H1 (cell line): ENCODE data around the gene TAX1BP1. TPM values are rescaled to one million over a fixed set of nuclear protein-coding genes. Genes with fewer than 3 reads are reported as not detected.

ENCODE experiments used
- CTCF ChIA-PET: fragments of 300-600 bp; sonication (Branson Sonifier 250); formaldehyde crosslinking; loops from one replicate; lab custom pipeline; 2021; ENCODE audit not compliant: partially characterized antibody; lab: Charles Lee
- POLR2A ChIA-PET: fragments of 300-600 bp; sonication (Branson Sonifier 250); formaldehyde crosslinking; loops from one replicate; lab custom pipeline; 2021; ENCODE audit warnings: inconsistent platforms; ENCODE audit not compliant: partially characterized antibody; lab: Charles Lee
- DNase-seq, 2 experiments: peaks; one replicate each; pipeline versions ENCODE4 v3.0.0 to v3.0.0-alpha.2; 2010 to 2022; ENCODE audit warnings: low spot score in 2 of 2, low read depth in 1 of 2, mixed read lengths in 1 of 2
- FAIRE-seq: peaks from 2 replicates; lab custom pipeline; 2011; peaks lifted over from hg19 to GRCh38; lab: Jason Lieb, UNC
- H2AFZ ChIP-seq: 2 replicates; pipeline ENCODE4 v1.8.1; 2012; ENCODE audit warnings: low read length, inconsistent platforms
- H2AK5ac ChIP-seq: 2 replicates; pipeline ENCODE4 v1.6.1; 2013; ENCODE audit warnings: low read depth, low read length
- H2BK120ac ChIP-seq: replicated peaks from 2 replicates; pipeline ENCODE3; 2013; ENCODE audit warnings: low read depth, low read length, inconsistent platforms
- H2BK12ac ChIP-seq: 2 replicates; pipeline ENCODE4 v1.6.1; 2013; ENCODE audit warnings: low read depth, low read length
- H2BK15ac ChIP-seq: 2 replicates; pipeline ENCODE4 v1.6.1; 2013; ENCODE audit warnings: low read length
- H2BK20ac ChIP-seq: 2 replicates; pipeline ENCODE4 v1.6.1; 2013; ENCODE audit warnings: low read length
- H2BK5ac ChIP-seq: 2 replicates; pipeline ENCODE4 v1.6.1; 2013; ENCODE audit warnings: low read depth, low read length
- H3K14ac ChIP-seq: 2 replicates; pipeline ENCODE4 v1.6.1; 2013; ENCODE audit warnings: inconsistent platforms; ENCODE audit not compliant: insufficient read length
- H3K18ac ChIP-seq: 2 replicates; pipeline ENCODE4 v1.6.1; 2013; ENCODE audit warnings: low read length; ENCODE audit errors: extremely low read depth
- H3K23ac ChIP-seq: 2 replicates; pipeline ENCODE4 v1.6.1; 2013; ENCODE audit warnings: inconsistent platforms; ENCODE audit not compliant: insufficient read length
- H3K23me2 ChIP-seq: 2 replicates; pipeline ENCODE4 v1.6.1; 2013; ENCODE audit warnings: low read depth, low read length
- H3K27ac ChIP-seq: 2 replicates; pipeline ENCODE4 v1.6.1; 2011; ENCODE audit warnings: low read depth, low read length, inconsistent platforms
- H3K27me3 ChIP-seq, 4 experiments: replicated peaks in 1 of 4; 1 replicate in 1 of 4; 2 replicates in 3 of 4; pipeline versions ENCODE4 v1.6.1 to v1.8.1; 2011 to 2013; ENCODE audit warnings: low read length in 3 of 4, mild to moderate bottlenecking in 3 of 4, inconsistent platforms in 2 of 4, mixed read lengths in 2 of 4, moderate library complexity in 1 of 4; ENCODE audit not compliant: control insufficient read depth in 3 of 4, insufficient read depth in 3 of 4; ENCODE audit errors: extremely low read depth in 1 of 4
- H3K36me3 ChIP-seq, 4 experiments: 2 replicates each; pipeline versions ENCODE4 v1.6.1 to v1.8.1; 2011 to 2013; ENCODE audit warnings: mild to moderate bottlenecking in 4 of 4, low read length in 3 of 4, moderate library complexity in 2 of 4, control low read depth in 1 of 4, inconsistent platforms in 1 of 4; ENCODE audit not compliant: insufficient read depth in 4 of 4, control insufficient read depth in 2 of 4
- H3K4ac ChIP-seq: replicated peaks from 2 replicates; pipeline ENCODE3; 2013; ENCODE audit warnings: low read length, low read depth, mixed read lengths, inconsistent platforms; ENCODE audit not compliant: insufficient read length
- H3K4me1 ChIP-seq, 4 experiments: replicated peaks in 1 of 4; 1 replicate in 1 of 4; 2 replicates in 3 of 4; pipeline versions ENCODE4 v1.6.1 to v1.8.1; 2011 to 2013; ENCODE audit warnings: low read length in 3 of 4, inconsistent platforms in 2 of 4, mixed read lengths in 1 of 4; ENCODE audit not compliant: insufficient read depth in 4 of 4, control insufficient read depth in 3 of 4
- H3K4me2 ChIP-seq, 2 experiments: 2 replicates each; pipeline versions ENCODE4 v1.6.1 to v1.8.1; 2011 to 2013; ENCODE audit warnings: low read depth in 2 of 2, low read length in 2 of 2, control low read depth in 1 of 2, inconsistent platforms in 1 of 2, mild to moderate bottlenecking in 1 of 2; ENCODE audit not compliant: insufficient read depth in 1 of 2
- H3K4me3 ChIP-seq, 4 experiments: fragments of 200-600, 300-600 bp in 1 of 4; sonication (generic), shearing (Covaris generic), sonication (Bioruptor Twin) in 1 of 4; 2 replicates each; pipeline versions ENCODE4 v1.5.1 to v1.8.1; 2011 to 2016; ENCODE audit warnings: low read length in 4 of 4, low read depth in 3 of 4, control low read depth in 2 of 4, inconsistent platforms in 2 of 4, mild to moderate bottlenecking in 2 of 4, mixed read lengths in 1 of 4, moderate library complexity in 1 of 4; ENCODE audit not compliant: insufficient read depth in 2 of 4; ENCODE audit errors: extremely low read depth in 1 of 4
- H3K56ac ChIP-seq: replicated peaks from 2 replicates; pipeline ENCODE3; 2013; ENCODE audit warnings: low read depth, mild to moderate bottlenecking, mixed read lengths, low read length, inconsistent platforms; ENCODE audit not compliant: insufficient read length
- H3K79me1 ChIP-seq: 2 replicates; pipeline ENCODE4 v1.6.1; 2013; ENCODE audit warnings: low read depth, low read length, control low read depth
- H3K79me2 ChIP-seq, 2 experiments: 2 replicates each; pipeline versions ENCODE4 v1.6.1 to v1.8.1; 2012 to 2013; ENCODE audit warnings: low read length in 2 of 2, mild to moderate bottlenecking in 2 of 2, inconsistent platforms in 1 of 2; ENCODE audit not compliant: insufficient read depth in 2 of 2, control insufficient read depth in 1 of 2
- H3K9ac ChIP-seq, 4 experiments: replicated peaks in 1 of 4; 1 replicate in 1 of 4; 2 replicates in 3 of 4; pipeline versions ENCODE4 v1.6.1 to v1.8.1; 2011 to 2013; ENCODE audit warnings: low read depth in 3 of 4, low read length in 3 of 4, control low read depth in 2 of 4, mild to moderate bottlenecking in 2 of 4, moderate library complexity in 2 of 4, inconsistent platforms in 1 of 4; ENCODE audit errors: extremely low read depth in 1 of 4
- H3K9me3 ChIP-seq, 2 experiments: 2 replicates each; pipeline versions ENCODE4 v1.6.1 to v1.8.1; 2012 to 2013; ENCODE audit warnings: mild to moderate bottlenecking in 2 of 2, moderate library complexity in 2 of 2, control low read depth in 1 of 2, inconsistent platforms in 1 of 2, low read depth in 1 of 2, low read length in 1 of 2, mixed read lengths in 1 of 2; ENCODE audit not compliant: insufficient read depth in 2 of 2
- H4K20me1 ChIP-seq, 2 experiments: replicated peaks in 1 of 2; 2 replicates each; pipeline versions ENCODE3 to v1.8.1; 2011 to 2013; ENCODE audit warnings: inconsistent platforms in 2 of 2, low read length in 2 of 2, mild to moderate bottlenecking in 1 of 2; ENCODE audit not compliant: insufficient read depth in 2 of 2, control insufficient read depth in 1 of 2
- H4K5ac ChIP-seq: 2 replicates; pipeline ENCODE4 v1.6.1; 2013; ENCODE audit warnings: low read length, low read depth, mixed read lengths, inconsistent platforms; ENCODE audit not compliant: insufficient read length
- H4K8ac ChIP-seq: 2 replicates; pipeline ENCODE4 v1.8.0; 2013; ENCODE audit warnings: mild to moderate bottlenecking, moderate library complexity, low read length, inconsistent platforms; ENCODE audit not compliant: insufficient read depth; ENCODE audit errors: extremely low read depth
- H4K91ac ChIP-seq: replicated peaks from 2 replicates; pipeline ENCODE3; 2013; ENCODE audit warnings: low read length, mixed read lengths, inconsistent platforms; ENCODE audit not compliant: insufficient read length
- ASH2L ChIP-seq: fragments of 200-600, 300-600 bp; sonication (generic); IDR thresholded peaks from one replicate; pipeline ENCODE4 v1.7.1; 2017; ENCODE audit warnings: low read length
- CTBP2 ChIP-seq: IDR thresholded peaks from 2 replicates; pipeline ENCODE4 v1.7.0; 2011; ENCODE audit warnings: borderline replicate concordance, mild to moderate bottlenecking, moderate library complexity, mixed read lengths, low read length; ENCODE audit not compliant: insufficient read depth, insufficient read length
- HDAC2 ChIP-seq, 2 experiments: fragments of 300-600 bp in 1 of 2; sonication (generic) in 1 of 2; IDR thresholded peaks; 2 replicates each; pipeline ENCODE4 v1.6.1; 2011 to 2012; ENCODE audit warnings: low read depth in 2 of 2, low read length in 2 of 2, mild to moderate bottlenecking in 2 of 2, moderate library complexity in 2 of 2, borderline replicate concordance in 1 of 2, inconsistent platforms in 1 of 2
- NANOG ChIP-seq: IDR thresholded peaks from 2 replicates; pipeline ENCODE4 v1.6.1; 2011; ENCODE audit warnings: low read length, low read depth, mild to moderate bottlenecking, inconsistent platforms; ENCODE audit not compliant: insufficient read depth, poor library complexity, severe bottlenecking
- WGBS, 2 experiments: shearing (Covaris generic) in 1 of 2; methylation state at CpG; one replicate each; pipeline versions ENCODE4 v1.1.6 to v1.1.7; 2013 to 2015; ENCODE audit warnings: low lambda C conversion rate in 2 of 2, mixed read lengths in 2 of 2, inconsistent platforms in 1 of 2, low coverage in 1 of 2, missing lambda C conversion rate in 1 of 2; ENCODE audit not compliant: insufficient replicate concordance in 2 of 2, insufficient coverage in 1 of 2, insufficient read length in 1 of 2; ENCODE audit errors: extremely low coverage in 1 of 2, missing lambda C conversion rate in 1 of 2; 5-methylcytosine and 5-hydroxymethylcytosine counted together
- polyA plus RNA-seq, 7 experiments: library from polyadenylated mRNA; depleted of rRNA in 3 of 7; stranded (reverse) in 5 of 7; unstranded in 2 of 7; fragments of >200 nt in 5 of 7; fragments of 200-250 nt in 2 of 7; gene quantifications; 1 replicate in 5 of 7; 2 replicates in 1 of 7; 4 replicates in 1 of 7; pipeline versions ENCODE4 v1.2.1 to v1.2.3, GENCODE V29; 2011 to 2013; ENCODE audit warnings: missing spikeins in 2 of 7, mixed read lengths in 2 of 7
- total RNA-seq: library from RNA; stranded (reverse); fragmentation: NEBNext Ultra II Directional; extraction: Animal tissue kit (Norgen Biotek cat#: 25700); gene quantifications from 2 replicates; pipeline ENCODE4 v1.2.1, GENCODE V29; 2021

Gene TAX1BP1
- total and polyA plus RNA-seq, 2 of the 8 experiments (the other 6 are each of a cell fraction or from before 2014, with no cell fraction given): 56.0 to 62.7 TPM

GRCh38 chr7:27771111-27771510 lies 31.1 kb downstream of the TAX1BP1 start:
- ChIA-PET CTCF (interaction anchor here (1.1 to 1.8 kb wide), 4 partner anchors 12 to 249 kb away, joined by 3 to 7 read pairs (median 3); no protein-coding TSS in a partner anchor), POLR2A (no interaction called here)
- Histone ChIP-seq H3K56ac (no peak overlapping the region), H2BK12ac (no peak overlapping the region), H3K79me2 (peaks cover 0 to 9% of the 10 kb centered on the region in 2 experiments; a peak in 1 of 4 replicates), H3K4me1 (no peaks in the 10 kb centered on the region), H3K36me3 (peaks cover 0 to 14% (median 2%) of the 10 kb centered on the region in 4 experiments; a peak in 4 of 8 replicates), H3K23ac (no peak overlapping the region), H2BK120ac (no peak overlapping the region), H4K20me1 (no peaks in the 10 kb centered on the region), H4K91ac (no peak overlapping the region), H3K4me3 (no peak overlapping the region), H3K18ac (no peak overlapping the region), H2BK15ac (no peak overlapping the region), H3K14ac (no peak overlapping the region), H3K27me3 (no peaks in the 10 kb centered on the region), H3K4me2 (no peak overlapping the region), H2BK5ac (no peak overlapping the region), H3K79me1 (no peaks in the 10 kb centered on the region), H2AFZ (no peak overlapping the region), H4K5ac (no peak overlapping the region), H3K9me3 (no peaks in the 10 kb centered on the region), H2AK5ac (no peak overlapping the region), H3K23me2 (no peaks in the 10 kb centered on the region), H4K8ac (no peak overlapping the region), H3K9ac (no peak overlapping the region), H3K27ac (no peak overlapping the region), H2BK20ac (no peak overlapping the region), H3K4ac (no peak overlapping the region)
- WGBS, 2 experiments: 98% methylated on average over 2 of the region's 2 CpGs; no CpG with 5 or more reads in 1 of the 2 experiments
- DNase-seq: no peak
- no peak for FAIRE-seq
- TF ChIP-seq HDAC2 (IDR thresholded peaks at IDR 0.05; ENCODE audit: borderline replicate concordance in 1 of 2, low read depth in 2 of 2, low read length in 2 of 2) (no peak), CTBP2 (no peak), NANOG (no peak), ASH2L (no peak)
